BE2C (cell line): ENCODE results near the gene TOR3A.

Experiments
- DNase-seq: peaks from one replicate; pipeline ENCODE4 v3.0.0-alpha.2; 2020
- H3K27me3 ChIP-seq: fragments of 250-450 bp; sonication (Bioruptor Pico); 2 replicates; pipeline ENCODE4 v1.5.1; 2020; ENCODE audit warnings: mild to moderate bottlenecking
- H3K36me3 ChIP-seq: fragments of 250-450 bp; sonication (Bioruptor Pico); 2 replicates; pipeline ENCODE4 v1.5.1; 2020; ENCODE audit warnings: mild to moderate bottlenecking
- H3K4me1 ChIP-seq: fragments of 250-450 bp; sonication (Bioruptor Pico); 2 replicates; pipeline ENCODE4 v1.5.1; 2020
- H3K4me3 ChIP-seq: 2 replicates; pipeline ENCODE4 v1.5.1; 2011; ENCODE audit warnings: low read depth, low read length
- H3K9me3 ChIP-seq: fragments of 250-450 bp; sonication (Bioruptor Pico); 2 replicates; pipeline ENCODE4 v1.5.1; 2020
- TF ChIP-seq, protein P1 (sequence below): IDR thresholded peaks from 2 replicates; pipeline ENCODE4 v1.5.1; 2012; ENCODE audit warnings: mild to moderate bottlenecking, low read depth, low read length

TOR3A gene

DNA sequence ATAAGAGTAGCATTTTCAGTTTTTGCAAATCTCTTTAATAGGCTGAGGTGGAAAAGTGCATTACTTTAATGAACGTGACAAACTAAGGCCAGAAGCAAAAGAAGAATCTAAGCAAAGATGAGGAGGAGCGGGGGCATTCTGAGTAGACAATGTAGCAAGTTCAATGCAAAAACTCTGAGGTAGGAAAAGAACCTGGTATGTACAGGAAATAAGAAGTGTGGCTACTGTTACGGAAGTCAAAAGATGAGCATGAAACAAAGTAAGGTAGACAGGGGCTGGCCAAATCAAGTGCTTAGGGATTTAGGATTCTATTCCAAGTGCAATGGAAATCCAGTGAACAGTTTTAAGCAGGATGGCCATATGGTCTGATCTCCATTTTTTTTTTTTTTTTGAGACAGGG is 63.7 kb downstream of the TOR3A start:
- TF ChIP-seq, protein P1, sequence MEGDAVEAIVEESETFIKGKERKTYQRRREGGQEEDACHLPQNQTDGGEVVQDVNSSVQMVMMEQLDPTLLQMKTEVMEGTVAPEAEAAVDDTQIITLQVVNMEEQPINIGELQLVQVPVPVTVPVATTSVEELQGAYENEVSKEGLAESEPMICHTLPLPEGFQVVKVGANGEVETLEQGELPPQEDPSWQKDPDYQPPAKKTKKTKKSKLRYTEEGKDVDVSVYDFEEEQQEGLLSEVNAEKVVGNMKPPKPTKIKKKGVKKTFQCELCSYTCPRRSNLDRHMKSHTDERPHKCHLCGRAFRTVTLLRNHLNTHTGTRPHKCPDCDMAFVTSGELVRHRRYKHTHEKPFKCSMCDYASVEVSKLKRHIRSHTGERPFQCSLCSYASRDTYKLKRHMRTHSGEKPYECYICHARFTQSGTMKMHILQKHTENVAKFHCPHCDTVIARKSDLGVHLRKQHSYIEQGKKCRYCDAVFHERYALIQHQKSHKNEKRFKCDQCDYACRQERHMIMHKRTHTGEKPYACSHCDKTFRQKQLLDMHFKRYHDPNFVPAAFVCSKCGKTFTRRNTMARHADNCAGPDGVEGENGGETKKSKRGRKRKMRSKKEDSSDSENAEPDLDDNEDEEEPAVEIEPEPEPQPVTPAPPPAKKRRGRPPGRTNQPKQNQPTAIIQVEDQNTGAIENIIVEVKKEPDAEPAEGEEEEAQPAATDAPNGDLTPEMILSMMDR, result no peak
- H3K4me3 ChIP-seq, result no peak overlapping the region
- no peaks in the 10 kb centered on the region for H3K9me3 ChIP-seq
- no peaks in the 10 kb centered on the region for H3K4me1 ChIP-seq
- H3K36me3 ChIP-seq, result peaks cover 5% of the 10 kb centered on the region
- DNase-seq, result no peak
- no peaks in the 10 kb centered on the region for H3K27me3 ChIP-seq
